HT-29 (cell line): ENCODE data around the gene SAP30L. TPM values are rescaled to one million over a fixed set of nuclear protein-coding genes. Genes with fewer than 3 reads are reported as not detected.

Source experiments
- DNase-seq: peaks from one replicate; pipeline ENCODE4 v3.0.0-alpha.2; 2015; ENCODE audit warnings: low spot score
- total RNA-seq: library from RNA; depleted of rRNA; stranded (reverse); fragments of >200 nt; shearing (Covaris generic); gene quantifications from 2 replicates; pipeline ENCODE4 v1.2.3, GENCODE V29; 2014

The SAP30L gene
- total RNA-seq, 1 experiment from 2014 or later, result 28.1 TPM

DNA sequence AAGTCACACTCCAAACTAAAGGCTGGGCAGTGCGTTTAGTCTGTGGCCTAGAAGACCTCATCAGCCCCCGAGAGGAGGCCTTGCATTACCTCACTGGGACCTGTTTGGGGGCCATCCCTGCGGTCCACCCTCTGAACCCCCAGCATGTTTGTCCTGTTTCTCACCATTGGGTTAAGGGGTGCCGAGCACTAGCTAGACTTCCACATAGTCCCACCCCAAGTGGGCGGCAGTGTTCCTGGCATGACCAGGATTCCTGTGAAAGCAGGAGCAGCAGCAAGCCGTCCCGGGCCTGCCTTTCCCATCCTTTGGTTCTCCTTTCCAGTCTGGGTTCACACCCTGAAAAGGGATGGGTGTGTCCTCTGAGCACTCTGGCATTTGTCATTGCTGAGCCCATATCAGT, 26.6 kb upstream of the SAP30L start:
- DNase-seq, result no peak

DNA sequence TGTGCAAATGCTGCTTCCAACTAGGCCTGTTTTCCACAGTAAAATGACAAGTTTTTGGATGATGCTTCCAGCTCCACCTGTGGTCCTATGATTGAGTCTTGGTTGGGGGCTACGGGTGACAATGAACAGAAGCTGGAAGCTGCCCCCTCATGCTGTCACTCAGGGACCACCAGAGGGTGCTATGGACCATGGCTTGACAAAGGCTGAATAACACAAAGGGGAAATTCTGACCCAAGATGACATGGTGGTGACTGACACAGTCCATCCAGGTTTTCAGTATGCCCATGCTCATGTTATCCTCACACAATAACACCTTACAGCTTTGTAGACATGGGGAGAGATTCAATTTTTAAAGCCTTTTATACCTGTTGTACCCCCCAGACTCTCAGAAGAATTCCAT, 23.9 kb upstream of the SAP30L start:
- peak; percentile 25 for DNase-seq

- DNase-seq, result no peak
Measured at GRCh38 chr5:154422298-154422697, 23.5 kb upstream of the SAP30L start.

- DNase-seq, result no peak
Measured at GRCh38 chr5:154428208-154428607, 17.6 kb upstream of the SAP30L start.

GRCh38 chr5:154429341-154429740, 16.5 kb upstream of the SAP30L start:
- no peak for DNase-seq

GRCh38 chr5:154430466-154430865, 15.3 kb upstream of the SAP30L start:
- no peak for DNase-seq

DNA sequence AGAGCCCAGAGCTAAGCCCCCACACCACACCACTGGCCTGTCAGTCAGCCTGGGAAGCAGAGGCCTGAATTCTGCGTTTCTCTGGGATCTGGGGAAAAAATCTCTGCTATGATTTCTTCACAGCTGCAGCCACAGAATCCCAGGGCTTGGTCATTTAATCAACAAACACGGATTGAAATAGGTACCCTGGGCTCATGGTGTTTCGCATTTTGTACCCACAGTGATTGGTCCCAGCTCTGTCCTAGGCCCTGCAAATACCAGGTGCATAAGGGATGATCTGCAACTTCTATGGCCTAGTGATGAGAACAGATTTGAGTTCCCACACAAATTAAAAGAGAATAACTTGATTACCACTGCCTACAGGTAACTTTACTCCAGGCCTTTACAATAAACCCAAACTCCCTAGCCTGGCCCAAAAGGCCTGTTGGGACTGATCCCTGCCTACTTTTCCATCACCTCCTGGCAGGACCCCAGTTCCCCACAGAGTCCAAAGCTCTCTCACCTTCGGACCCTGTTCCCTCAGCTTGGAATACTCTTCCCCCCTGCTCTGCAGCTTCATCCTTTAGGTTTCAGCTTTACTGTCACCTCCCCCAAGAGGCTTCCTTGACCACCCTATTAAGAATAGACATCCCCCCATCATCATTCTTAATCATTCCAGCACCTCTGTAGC, 14.7 kb upstream of the SAP30L start:
- no peak for DNase-seq

DNA sequence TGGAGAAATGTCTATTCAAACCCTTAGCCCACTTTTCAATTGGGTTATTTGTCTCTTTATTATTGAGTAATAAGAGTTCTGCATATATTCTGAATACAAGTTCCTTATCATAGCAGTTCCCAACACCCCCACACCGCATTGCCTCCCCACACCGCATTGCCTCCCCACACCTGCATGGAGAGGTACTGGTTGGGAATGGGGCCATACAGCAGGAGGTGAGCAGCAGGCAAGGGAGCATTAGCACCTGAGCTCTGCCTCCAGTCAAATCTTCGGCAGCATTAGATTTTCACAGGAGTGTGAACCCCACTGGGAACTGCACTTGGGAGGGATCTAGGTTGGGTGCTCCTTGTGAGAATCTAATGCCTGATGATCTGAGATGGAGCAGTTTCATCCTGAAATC, 10.6 kb upstream of the SAP30L start:
- no peak for DNase-seq

- DNase-seq, result no peak
Measured at GRCh38 chr5:154437281-154437965, 8.4 kb upstream of the SAP30L start.

DNA sequence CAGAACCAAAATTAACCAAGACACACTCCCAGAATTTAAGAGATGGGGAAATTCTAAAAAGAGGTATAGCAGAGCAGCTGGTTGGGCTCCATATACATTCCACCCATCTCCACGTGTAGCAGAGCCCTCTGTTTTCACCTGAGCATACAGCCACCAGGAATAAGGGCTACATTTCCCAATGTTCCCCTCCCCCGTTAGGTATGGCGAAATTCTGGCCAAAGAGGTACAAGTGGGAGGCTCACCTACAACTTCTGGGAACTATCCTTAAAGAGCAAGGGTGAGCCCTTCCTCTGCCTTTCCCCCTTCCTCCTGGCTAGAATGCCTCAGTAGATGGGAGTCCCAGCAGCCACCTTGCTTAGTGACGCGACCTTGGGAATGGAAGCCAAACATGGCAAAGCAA, 5.3 kb upstream of the SAP30L start:
- no peak for DNase-seq

DNA sequence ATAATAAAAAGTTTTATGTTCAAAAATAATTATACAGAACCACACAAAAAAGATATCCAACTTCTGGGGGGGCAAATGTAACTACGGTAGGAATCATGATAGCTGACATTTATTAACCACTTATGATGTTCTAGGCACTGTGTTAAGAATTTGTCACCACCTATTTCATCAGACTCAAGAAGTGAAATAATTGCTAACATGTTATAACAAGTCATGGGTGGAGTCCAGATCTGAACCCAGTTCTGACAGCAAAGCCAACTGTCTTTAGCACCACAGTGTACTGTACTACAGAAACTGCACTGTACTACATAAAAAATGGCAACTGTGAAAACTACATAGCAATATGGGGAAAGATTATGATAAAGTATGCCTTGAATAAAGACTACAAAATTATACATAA, 3.0 kb upstream of the SAP30L start:
- DNase-seq, result no peak

- peak; percentile 41 for DNase-seq
Measured at GRCh38 chr5:154444556-154445421, 1.0 kb upstream of the SAP30L start.

GRCh38 chr5:154446195-154447088, 645 bp downstream of the SAP30L start:
- peak; percentile 52 for DNase-seq

DNA sequence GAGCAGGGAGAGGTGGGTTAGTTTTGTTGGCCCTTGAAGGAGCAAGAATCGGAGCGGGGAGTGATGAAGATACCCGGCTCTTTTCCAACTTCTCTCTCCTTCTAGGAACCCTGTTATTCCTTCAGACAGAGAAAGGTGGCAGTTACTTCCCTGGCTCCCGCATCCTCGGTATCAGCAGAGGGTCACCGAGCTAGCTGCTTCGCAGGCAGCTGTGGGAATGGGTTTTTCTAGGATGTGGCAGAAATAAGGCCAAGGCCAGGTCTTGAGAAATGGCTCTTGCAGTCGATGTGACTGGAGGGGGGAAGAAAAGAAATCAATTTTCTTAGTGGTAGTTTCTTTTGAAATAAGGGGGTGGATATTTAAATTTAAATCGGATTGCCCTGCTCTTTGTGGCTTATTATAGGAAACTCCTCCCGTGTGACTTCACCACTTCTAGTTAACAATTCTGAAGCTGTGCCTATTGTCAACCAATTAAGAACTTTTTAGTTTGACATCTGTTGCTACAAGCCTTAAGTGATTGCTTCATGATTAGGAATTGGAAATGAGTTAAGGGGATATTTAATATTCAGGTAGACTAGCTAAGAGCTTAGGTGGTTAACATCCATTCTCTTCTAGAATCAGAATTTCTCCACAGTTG, 1.4 kb downstream of the SAP30L start:
- DNase-seq, result no peak

DNA sequence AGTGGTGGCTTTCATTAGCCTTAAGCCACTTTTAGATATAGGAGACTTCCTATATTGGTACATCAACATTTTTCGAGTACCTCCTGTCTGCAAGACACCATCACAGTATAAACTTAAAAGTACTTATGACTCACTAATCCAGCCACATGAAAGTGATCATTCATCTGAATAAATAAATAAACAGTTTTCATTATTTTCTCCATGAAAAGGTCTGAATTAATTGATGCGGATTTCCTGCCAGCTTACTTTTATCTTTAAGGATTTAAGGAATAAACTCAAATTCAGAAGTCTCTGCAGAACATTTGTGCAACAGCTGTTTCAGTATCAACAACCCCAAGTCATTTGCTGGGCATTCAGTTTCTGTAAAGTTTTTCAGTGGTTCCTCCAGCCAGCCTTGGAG, 4.0 kb downstream of the SAP30L start:
- DNase-seq, result no peak

DNA sequence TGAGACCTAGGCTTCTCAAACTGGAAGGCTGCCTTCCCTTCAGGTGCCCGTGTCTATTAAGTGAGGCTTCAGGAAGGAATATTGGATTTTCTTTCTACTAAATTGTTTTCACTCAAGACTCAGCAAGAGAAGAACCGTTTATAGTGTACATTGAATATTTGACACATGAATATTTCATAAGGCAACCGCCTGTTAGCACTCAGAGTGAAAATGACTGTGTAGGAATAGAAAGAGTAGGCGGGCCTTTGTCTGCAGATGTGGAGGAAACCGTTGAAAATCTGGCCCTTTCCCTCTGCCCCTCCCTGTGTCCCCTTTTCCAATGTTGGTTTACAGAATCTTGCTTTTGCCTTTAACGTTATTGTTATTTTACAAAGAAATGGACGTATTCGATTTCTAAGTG, 6.2 kb downstream of the SAP30L start:
- no peak for DNase-seq

DNA sequence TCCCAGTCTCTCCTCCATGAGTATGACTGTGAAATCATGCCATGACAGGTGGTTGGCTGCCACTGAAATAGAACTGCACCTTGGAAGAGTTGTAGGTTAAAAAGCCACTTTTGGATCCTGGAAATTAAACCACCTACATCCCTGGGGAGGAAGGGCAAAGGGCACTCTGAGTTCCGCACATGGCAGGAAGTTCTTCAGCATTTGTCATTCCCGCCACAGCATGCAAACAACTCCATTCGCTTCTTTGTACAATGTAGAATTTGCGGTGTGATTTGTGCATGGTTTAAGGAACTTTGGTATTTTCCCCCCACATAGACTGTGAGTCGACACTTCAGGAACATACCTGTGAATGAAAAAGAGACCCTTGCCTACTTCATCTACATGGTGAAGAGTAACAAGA, 9.8 kb downstream of the SAP30L start:
- no peak for DNase-seq

DNA sequence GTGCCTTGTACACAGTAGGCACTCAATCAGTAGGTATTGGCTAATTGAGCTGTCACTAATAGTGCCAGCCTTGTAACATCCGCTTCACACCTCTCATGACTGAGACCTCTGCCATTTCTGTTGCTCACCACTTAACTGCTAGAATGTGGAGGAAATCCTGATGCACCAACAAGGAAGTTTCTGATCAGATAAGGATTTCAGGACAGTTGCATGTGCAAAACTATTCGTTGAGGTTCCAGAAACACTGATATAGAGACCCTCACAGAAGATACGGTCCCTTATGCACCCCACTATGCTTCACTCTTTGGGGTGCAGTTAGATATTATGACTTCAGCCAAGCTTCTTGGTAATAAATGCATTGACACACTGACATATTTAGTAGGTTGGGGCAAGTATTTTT, 10.7 kb downstream of the SAP30L start:
- no peak for DNase-seq

- no peak for DNase-seq
Measured at GRCh38 chr5:154459015-154459414, 13.2 kb downstream of the SAP30L start.

DNA sequence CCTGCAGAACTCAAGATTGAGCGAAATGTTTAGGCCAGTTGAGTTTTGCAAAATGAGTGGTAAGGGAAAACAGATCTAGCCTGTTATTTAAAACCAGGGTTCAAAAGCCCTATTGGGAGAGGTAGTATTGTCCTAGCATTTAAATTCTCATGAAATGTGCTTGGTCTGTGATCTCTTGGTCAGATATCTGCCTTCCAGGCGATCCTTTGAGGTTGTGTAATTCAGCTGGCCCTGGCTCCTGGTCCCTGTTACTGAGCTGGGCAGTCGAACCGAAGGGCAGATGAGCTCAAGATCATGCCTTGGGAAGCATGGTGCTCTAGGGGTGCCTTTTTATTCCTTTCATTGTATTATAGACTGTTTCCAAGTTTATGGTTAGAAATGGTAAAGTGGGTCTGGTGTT, 14.4 kb downstream of the SAP30L start:
- no peak for DNase-seq

GRCh38 chr5:154461531-154461930, 15.7 kb downstream of the SAP30L start:
- DNase-seq, result peak; percentile 12
